GM20000 (cell line): ENCODE data around the gene OGFOD2.

Source experiments
- DNase-seq: peaks from one replicate; pipeline ENCODE4 v3.0.0; 2012; ENCODE audit warnings: low spot score
- CTCF ChIP-seq: IDR thresholded peaks from 2 replicates; pipeline ENCODE4 v1.5.1; 2012; ENCODE audit warnings: mild to moderate bottlenecking, control low read depth; ENCODE audit errors: extremely low read depth, missing control alignments

Gene OGFOD2

GRCh38 chr12:122978507-122978955, 3.5 kb downstream of the OGFOD2 start:
- TF ChIP-seq CTCF: no peak
- no peak for DNase-seq

GRCh38 chr12:122979001-122979907, 4.2 kb downstream of the OGFOD2 start:
- DNase-seq: no peak
- TF ChIP-seq CTCF: no peak

GRCh38 chr12:122979908-122980182, 4.8 kb downstream of the OGFOD2 start:
- TF ChIP-seq CTCF: no peak
- peak; percentile 41 for DNase-seq

- peak; percentile 94 for DNase-seq
- no peak for TF ChIP-seq CTCF
These were observed 5.4 kb downstream of the OGFOD2 start, which contains the start of gene ARL6IP4 for GRCh38 chr12:122980183-122981035. TSS of gene ARL6IP4 (plus strand) at chr12:122980681. CDS start at chr12:122981140, 459 bp downstream.

GRCh38 chr12:122981036-122981471, 6.0 kb downstream of the OGFOD2 start:
- TF ChIP-seq CTCF: no peak
- DNase-seq: peak; percentile 48

- no peak for DNase-seq
- TF ChIP-seq CTCF: no peak
These were observed 6.8 kb downstream of the OGFOD2 start for GRCh38 chr12:122981587-122982476.
